HG02571 (cell line): ENCODE results near the gene CCK.
A peak's percentile ranks its signal among the peaks of the same experiment; 100 is the strongest.

Experiments used
- ATAC-seq: cut with Tn5 transposase; IDR thresholded peaks from one replicate; pipeline ENCODE4 v1.9.1; 2021; ENCODE audit warnings: mild to moderate bottlenecking, moderate library complexity; ENCODE audit not compliant: unreplicated experiment

The CCK gene

DNA sequence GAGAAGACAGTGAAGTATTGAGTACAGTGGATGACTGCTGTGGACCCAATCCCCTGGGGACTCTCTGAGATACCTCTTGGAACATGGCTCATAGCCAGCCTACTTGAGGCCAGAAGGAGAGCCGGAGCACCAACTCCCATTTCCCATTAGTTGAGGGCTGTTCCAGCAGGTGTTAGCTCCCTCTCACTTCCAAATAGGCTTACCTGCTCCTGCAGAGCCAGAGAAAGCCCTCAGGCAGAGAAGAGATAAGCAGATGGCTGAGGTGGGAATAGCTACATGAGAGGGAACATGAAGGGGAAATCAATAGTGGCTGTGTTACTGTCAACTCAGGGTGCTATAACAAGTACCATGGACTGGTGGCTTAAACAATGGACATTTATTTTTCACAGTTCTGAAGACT is 4.6 kb upstream of the CCK start:
- no peak for ATAC-seq

DNA sequence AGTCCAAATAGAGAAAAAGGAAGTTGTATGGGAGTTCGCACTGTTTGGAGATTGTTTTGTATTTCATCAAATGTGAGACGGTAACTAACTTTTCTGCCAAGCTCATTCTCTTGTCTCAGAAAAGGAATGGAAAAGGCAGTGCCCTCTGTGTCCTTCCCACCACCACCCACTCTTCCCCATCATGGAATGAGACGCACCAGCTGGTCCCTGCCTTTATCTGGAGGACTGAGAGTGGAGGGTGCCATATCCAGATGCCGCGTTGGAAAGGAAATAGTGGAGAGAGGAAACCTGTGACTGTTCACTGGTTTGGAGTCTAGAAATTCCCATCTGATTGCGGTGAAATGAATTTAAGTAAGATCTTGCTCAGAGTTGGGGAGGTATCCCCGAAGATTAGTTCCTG is 3.7 kb upstream of the CCK start:
- no peak for ATAC-seq

DNA sequence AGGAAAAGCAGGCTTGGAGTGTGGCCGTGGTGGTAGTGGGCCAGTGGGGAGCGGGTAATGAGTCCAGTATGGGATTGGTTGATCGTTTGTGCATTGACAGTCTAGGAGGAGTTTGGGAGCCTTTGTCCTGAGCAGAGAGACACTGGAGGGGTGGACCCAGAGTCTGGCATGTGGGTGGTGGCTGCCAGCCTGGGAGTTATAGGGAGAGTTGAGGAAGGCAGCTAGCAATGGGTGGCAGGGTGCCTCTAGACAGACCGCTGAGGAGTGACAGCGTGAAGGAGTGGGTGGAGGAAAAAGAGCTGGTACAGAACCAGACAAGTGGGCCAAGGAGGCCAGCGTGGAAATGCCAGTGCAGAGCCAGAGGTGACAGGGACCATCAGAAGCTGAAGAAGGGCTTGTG is 1.9 kb upstream of the CCK start:
- no peak for ATAC-seq

DNA sequence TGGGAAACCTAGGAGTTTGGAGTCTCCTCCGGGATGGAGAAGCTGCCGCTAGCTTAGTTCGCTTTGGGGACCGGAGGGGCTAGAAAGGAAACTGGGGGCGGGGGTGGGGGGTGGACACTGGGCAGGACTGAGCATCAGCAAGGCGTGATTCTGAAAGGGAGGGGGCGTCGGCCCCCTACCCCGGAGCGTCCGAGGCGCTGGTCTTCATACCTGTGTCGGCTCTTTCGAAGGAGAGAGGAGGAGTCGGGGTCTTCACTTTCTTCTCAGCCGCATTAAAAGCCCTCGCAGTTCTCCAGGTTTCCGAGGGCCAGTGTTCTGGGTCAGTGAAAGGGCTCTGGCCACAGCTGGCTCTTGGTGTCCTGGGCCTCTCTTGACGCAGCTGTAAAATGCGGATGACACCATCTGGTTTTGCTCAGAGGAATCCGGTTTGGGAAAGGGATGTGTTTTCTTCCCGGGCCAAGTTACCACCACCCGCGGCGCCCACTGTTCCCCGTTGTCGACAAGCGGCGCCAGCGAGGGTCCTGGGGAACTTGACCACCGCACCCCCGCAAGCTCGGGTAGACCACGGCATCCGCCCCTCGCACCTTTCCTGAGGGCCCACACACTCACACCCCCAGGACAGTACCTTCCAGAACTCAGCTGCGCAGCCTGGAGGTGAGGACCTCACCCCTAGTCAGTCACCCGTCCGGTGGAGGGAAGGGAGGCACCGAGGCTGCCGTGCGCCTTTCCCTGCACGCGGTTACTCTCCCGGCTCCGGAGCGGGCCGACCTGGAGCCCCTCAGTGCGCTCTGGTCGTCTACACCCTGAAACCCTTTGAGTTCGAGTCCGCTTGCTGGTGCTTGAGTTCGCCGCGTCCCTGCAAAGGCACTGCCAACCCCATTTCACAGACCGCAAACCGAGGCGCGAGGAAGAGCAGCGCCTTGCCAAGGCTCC is 660 bp downstream of the CCK start:
- ATAC-seq: no peak

DNA sequence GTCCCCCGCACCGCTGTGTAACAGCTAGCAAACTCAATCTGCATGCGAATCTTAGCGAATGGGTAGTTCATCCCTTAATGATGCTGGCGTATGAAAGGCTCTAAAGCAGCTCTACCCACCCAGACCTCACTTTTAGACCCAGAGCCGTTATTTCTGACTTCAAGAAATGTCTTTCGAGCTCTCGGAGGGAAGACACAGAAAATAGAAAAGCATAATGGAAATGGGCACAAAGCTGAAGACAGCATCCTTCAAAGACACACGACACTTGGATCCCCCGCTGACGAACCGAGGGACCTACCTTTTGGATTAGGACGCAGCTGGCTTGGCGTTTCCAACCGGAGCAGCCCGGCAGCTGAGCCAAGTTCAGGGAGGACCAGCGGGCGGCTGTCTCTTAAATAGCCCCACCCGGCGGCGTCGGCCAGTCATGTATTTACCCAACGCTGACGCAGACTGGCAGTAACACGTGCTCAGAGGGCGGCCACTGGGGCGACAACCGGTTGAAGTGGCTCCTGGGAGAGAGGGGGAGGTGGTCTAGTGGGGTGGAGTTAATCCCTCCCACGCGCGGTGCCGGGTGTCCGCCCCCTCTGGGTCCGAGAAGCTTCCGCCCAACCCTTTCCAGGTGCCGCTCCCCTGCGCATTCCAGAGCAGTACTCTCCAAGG is 1.5 kb downstream of the CCK start:
- ATAC-seq: no peak

DNA sequence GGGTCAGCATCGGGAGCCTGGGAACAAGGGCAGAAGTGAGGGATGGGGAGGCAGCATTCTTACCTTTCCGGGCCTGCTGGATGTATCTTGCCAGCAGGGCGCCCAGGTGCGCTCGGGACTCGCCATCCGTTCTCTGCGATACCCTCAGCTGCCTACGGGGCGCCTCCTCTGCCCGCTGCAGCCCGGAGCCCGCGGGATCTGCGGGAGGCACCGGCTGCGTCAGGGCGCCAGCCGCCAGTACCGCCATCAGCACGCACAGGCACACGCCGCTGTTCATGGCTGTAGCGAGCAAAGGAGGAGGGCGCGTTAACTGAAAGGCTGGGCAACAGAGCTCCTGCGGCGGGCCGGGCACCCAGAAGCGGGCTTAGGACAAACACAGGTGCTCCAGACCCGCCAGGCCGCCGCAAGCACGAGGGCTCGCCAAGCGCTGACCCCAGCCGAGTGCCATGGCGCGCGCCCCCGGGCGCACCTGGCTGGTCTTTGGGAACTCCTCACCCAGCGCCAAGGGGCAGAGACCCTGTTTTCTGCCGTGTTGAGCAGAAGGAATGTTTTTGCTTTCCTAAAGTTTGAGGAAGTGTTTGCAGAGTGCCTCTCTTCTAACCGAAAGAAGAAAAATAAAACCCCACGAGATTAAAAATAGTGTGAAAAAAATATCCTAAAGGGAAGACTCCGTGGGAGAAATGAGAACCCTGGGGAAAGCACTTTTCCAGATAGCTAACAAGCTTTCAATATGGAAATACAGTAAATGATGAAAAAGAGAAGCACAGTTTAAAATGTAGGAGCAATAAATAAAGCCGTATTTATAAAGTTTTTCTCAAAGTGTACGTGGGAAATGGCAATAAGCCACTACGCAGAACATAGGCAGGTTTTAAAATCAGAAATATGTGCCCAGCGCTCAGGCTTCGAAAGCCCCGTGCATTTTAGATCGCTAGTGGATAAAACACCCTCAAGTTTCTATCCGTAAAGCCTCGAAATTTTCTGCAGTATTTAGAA is 2.3 kb downstream of the CCK start:
- no peak for ATAC-seq

DNA sequence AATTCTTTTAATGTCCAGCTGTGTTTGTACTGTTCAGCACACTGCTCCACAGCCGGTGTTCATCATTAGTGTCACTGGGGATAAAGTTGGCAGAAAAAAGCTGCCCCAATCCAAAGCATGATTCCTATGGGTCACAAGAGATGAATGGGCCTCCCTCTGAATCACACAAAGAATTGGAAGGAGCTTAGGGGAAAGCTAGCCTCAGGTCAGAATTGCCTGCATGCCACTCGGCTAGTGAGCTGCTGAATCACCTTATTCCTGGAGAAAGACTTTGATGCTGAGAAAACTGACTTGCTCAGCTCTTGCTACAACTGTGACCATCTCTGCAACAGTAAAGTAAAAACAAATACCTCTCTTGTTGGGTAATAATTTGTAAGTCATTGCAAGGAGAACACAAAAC is 3.5 kb downstream of the CCK start:
- no peak for ATAC-seq

DNA sequence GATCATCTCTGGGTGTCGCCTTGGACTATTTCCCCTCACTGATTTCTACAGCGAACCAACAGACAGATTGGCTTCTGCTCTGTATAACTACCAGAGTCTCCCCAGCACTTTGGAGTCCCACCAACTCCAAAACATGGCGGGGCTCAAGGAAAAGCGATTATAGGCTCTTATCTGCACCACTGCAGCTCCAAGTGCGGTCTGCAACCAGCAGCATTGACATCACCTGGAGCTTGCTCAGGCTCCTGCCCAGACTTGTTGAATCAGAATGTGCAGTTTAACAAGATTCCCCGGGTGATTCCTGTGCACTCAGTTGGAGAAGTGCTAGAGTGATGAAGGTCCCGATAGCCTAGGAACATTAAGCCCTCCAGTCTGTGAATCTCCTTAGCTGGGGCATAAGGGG is 9.0 kb downstream of the CCK start:
- ATAC-seq: no peak

DNA sequence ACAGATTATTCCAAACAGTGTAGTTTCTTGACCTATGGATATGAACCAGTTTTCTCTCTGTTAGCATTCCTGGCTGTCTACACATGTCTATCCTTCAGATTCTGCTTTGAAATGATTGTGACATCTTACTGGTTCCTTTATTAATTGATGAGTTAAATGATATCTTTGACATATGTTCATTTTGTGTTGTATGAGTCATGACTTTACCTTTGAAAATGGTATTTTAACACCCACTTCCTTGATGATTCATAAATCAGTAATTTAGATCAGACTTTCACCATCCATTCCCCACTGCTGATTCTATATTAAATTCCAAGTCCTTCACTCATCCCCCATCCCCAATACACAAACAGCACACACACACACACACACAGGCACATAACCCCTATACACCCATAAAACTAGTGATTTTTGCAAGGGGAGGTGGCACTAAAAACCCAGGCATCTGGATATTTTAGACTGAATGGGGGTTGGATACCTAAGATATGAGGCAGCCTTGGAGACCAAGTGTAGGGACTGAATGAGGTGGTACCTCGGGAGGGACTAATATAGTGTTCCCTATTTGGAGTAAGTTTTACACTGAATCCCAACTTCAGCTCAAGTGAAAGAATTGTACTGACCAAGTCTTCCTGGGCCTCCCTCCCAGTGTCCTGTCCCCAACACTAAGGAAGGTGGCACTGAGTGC is 9.7 kb downstream of the CCK start:
- no peak for ATAC-seq

DNA sequence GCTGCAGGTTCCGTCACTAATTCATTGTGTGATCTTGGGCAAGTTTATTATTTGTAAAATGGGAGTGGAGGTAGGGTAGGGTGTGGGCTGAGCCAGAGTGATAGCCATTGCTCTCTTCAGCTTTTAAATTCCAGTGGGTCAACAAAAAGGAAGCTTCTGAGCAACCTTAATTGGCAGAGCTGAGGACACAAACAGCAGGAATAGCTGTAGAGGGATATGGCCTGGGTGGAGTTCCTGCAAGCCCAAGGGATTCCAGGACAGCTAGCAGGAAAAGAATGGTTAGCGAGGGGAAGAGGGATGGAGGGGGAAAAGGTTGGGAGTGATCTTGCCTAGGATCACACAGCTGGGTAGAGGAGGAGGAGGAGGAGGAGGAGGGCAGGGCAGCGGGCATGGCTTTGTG is 11.4 kb downstream of the CCK start:
- ATAC-seq: no peak

DNA sequence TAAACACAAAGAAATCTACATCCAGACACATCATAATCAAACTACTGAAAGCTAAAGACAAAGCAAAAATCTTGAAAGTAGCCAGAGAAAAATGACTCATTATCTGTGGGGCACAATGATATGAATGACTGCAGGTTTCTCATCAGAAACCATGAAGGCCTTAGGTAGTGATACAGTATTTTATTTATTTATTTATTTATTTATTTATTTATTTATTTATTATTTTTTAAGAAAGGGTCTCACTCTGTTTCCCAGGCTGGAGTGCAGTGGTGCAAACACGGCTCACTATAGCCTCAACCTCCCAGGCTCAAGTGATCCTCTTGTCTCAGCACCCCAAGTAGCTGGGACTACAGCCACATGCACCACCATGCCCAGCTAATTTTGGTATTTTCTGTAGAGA is 15.2 kb downstream of the CCK start:
- no peak for ATAC-seq

DNA sequence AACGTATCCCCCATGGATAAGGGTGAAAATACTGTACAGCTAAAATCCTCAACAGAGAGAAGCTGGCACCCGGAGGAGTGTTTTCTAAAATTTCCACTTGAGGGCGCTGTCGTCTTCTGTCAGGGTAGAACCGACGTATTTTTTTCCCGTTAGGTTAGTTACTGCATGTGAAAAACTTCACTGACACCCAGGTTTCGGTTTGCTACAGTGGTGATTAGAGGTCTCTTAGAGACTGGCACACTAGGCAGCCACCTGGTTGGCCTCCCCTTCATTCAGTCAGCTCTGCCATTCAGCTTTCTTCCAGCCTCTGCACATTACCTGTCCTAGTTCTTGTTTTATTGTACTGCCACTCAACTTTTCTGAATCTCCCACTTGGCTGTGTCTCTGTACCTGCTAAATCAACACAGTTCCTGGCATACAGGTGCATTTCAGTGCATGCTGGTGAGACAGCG is 18.4 kb downstream of the CCK start:
- peak; percentile 70 for ATAC-seq

DNA sequence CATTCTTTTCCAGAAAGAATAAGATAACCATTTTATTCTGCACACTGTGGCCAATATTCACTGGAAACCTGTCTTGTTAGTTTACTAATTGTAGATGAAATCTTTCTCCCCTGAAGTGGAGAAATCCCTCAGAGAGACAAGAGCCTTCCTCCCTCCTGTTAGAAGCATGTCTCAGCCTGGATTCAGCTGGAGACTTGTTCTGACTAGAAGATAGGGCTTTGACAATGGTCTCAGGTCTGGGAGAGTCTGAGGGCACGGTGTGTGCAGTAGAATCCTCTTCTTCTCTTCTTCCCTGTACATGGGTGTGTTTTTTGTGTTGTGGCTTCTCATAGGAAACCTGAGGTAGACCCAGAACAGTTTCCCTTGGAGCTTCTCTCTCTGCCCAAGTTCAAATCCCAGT is 19.9 kb downstream of the CCK start:
- no peak for ATAC-seq

DNA sequence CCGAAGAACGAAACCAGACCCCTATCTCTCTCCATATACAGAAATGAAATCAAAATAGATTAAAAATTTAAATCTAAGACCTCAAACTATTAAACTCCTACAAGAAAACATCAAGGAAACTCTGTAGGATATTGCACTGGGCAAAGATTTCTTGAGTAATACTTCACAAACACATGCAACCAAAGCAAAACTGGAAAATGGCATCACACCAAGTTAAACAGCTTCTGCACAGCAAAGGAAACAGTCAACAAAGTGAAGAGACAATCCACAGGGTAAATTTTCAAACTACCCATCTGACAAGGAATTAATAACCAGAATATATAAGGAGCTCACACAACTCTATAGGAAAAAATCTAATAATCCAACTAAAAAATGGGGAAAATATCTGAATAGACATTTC is 29.4 kb downstream of the CCK start:
- ATAC-seq: no peak

DNA sequence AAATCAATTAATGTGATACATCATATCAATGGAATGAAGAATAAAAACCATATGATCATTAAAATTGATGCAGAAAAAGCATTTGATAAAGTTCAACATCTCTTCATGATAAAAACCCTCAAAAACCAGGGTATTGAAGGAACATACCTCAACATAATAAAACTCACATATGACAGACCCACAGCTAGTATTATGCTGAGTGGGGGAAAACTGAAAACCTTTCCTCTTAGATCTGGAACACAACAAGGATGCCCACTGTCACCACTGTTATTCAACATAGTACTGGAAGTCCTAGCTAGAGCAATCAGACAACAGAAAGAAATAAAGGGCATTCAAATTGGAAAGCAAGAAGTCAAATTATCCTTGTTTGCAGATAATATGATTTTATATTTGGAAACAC is 30.5 kb downstream of the CCK start:
- no peak for ATAC-seq

DNA sequence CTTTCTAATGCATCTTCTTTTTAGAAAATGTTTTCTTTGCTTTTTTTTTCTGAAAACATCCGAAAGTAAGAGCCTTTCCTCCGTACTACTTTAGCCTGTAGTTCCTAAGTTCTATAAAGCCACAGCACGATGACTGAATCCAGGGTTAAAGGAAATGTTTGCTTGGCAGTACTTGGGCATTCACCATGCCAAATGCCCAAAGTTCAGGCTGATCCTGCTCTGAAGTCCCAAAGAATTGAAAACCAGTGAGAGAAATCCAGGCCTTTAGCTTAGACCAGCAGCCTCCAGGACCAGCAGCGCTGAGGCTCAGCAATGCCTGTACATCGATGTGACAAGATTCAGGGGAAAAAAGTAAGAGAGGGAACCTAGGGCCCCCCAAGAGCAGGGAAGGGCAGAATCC is 35.1 kb downstream of the CCK start:
- no peak for ATAC-seq

DNA sequence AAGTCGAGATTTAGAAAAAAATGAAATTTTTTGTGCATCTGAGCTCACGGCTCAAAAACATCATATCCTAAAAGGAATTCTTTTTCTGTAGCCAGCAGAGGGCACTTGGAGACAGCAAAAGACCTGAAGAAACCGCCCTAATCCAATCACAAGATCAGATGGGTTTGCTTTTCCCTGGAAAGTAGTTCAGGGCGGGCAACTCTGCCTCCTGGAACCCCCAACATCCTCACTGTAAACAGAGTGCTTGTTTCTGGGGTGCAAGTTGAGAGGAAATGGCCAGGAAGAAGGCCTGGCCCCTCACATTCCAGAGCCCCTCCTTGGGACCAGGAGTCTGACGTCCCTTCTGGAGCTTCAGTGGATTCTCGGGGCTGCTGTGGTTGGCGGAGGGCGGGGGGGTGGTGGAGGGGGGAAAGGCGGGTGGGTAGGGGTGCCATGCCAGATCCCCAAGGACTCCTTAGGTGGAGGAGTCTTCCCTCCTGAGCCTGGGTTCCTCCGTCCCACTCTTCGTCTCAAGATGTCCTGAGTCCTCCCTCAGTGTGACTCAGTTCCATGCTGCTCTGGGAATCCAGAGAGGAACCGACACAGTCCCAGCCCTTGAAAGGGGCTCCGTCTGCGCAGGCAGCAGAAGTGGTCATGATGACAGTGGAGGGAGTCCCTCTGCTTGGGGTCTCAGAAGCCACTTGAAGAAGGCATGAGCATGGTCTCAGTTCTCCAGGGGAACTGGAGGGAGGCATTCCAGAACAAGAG is 35.9 kb downstream of the CCK start:
- ATAC-seq: no peak

DNA sequence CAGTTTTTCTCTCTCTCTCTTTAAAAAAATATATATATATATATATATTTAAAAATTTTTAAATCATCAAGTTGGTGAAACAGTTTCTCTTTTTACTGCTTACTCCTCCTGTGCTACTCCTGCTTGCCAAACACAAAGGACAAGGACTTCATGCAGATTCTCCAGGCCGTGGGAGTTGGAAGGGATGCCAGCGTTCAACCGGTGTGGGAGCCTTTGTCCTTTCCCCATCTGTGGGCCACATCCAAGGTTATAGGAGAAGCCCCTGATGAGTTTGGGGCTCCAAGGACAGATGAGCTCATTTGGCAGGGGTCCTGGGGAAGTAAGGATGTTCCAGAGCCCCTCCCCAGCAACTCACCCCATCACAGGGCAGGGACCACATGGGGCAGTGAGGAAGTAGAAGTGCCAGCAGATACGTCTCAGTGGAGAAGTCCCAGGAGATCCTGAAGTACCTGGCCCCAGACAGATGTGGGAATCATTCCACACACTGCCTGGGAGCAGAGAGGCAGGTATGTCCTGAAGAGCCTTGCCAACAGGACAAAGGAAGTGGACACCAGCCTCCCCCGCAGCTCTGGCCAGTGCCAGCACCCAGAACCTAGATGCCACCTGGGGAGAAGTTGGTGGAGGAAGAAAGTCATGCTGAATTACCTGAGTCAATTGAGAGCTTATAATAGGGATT is 36.6 kb downstream of the CCK start:
- no peak for ATAC-seq

DNA sequence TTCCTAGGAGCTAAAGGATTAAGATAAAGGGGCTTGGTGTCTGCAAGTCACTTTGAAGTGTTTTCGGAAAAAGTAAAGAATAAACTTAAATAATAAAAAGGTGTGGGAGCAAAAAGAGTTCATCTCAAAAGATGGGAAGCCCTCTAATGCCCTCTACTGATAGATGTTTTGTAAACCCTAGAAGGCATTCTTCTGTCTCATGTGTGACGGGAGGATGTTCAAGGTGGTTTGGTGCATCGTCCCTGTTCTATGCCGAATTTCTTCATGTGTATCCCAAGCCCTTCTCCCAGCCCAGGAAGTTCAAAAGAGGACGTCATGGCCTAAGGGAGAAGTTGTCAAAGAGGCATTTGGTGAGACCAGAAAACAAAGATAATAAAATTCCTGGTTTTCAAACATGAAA is 37.2 kb downstream of the CCK start:
- ATAC-seq: no peak
